SK-N-SH (cell line): ENCODE results near the gene DAZAP2.

ENCODE experiments used
- CHD2 ChIP-seq: fragments of 150-350 bp; IDR thresholded peaks from 2 replicates; pipeline ENCODE4 v1.6.1; 2018; ENCODE audit warnings: low read length; ENCODE audit not compliant: partially characterized antibody
- JUND ChIP-seq: IDR thresholded peaks from 2 replicates; pipeline ENCODE4 v1.4.0; 2012
- TF ChIP-seq, protein P1 (sequence below): fragments of 200-600 bp; sonication (generic); IDR thresholded peaks from 2 replicates; pipeline ENCODE4 v1.6.1; 2017; ENCODE audit warnings: antibody characterized with exemption, mild to moderate bottlenecking, moderate library complexity

DNA sequence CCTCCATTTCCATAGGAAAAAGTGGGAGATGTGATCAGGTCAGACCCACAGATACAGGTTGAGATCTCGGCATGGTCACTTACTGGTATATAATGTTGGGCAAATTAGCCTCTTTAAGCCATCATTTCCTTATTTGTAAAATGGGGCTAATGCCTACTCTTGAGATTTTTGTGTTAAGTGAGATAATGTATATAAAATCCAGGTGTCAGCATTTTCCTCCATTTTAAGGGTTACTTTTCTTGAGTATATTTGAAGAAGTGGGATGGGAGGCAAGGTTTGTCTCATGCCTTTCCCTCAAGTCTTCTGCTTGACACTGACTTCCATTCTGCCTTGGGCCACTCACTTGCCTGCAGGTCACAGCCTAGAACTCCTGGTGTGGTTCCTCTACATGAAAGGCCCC, 10.7 kb upstream of the DAZAP2 start:
- TF ChIP-seq, protein P1, sequence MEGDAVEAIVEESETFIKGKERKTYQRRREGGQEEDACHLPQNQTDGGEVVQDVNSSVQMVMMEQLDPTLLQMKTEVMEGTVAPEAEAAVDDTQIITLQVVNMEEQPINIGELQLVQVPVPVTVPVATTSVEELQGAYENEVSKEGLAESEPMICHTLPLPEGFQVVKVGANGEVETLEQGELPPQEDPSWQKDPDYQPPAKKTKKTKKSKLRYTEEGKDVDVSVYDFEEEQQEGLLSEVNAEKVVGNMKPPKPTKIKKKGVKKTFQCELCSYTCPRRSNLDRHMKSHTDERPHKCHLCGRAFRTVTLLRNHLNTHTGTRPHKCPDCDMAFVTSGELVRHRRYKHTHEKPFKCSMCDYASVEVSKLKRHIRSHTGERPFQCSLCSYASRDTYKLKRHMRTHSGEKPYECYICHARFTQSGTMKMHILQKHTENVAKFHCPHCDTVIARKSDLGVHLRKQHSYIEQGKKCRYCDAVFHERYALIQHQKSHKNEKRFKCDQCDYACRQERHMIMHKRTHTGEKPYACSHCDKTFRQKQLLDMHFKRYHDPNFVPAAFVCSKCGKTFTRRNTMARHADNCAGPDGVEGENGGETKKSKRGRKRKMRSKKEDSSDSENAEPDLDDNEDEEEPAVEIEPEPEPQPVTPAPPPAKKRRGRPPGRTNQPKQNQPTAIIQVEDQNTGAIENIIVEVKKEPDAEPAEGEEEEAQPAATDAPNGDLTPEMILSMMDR = no peak
- no peak for TF ChIP-seq CHD2
- no peak for TF ChIP-seq JUND
